Coronary artery (tissue), 2 donors: ENCODE measurements around the gene PIEZO2.

Experiments used
- DNase-seq: peaks from one replicate; pipeline ENCODE4 v3.0.0-alpha.2; 2017; ENCODE audit warnings: low spot score
- H3K27ac ChIP-seq, 2 donors: fragments of 200-600 bp; sonication (generic); one replicate each; pipeline ENCODE4 v1.5.1; 2016 to 2019
- H3K4me3 ChIP-seq: fragments of 200-600 bp; sonication (generic); 2 replicates; pipeline ENCODE4 v1.5.1; 2016; ENCODE audit warnings: mild to moderate bottlenecking, moderate library complexity
- TF ChIP-seq, protein P1 (sequence below): fragments of 200-600 bp; sonication (generic); IDR thresholded peaks from one replicate; pipeline ENCODE4 v1.5.1; 2019; ENCODE audit warnings: antibody characterized with exemption

Gene PIEZO2

DNA sequence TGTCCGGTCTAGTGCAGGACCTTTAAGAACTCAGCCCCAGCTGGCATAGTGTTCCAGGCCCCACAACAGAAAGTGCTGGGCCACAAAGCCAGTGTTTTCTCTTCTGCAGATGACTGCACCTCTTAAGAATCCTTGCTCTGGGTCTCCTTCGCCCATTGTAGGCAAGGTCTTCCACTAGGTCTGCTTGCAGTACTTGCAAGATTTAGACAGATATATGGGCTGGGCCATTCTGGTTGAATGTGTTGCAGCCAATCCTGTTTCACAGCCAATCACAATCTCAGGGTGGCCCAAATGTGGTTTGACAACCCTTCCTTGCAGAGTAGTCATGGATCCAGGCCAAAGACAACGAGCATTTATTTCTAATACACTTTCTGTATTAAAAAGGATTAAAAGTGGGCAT is 13.1 kb upstream of the PIEZO2 start:
- TF ChIP-seq, protein P1, sequence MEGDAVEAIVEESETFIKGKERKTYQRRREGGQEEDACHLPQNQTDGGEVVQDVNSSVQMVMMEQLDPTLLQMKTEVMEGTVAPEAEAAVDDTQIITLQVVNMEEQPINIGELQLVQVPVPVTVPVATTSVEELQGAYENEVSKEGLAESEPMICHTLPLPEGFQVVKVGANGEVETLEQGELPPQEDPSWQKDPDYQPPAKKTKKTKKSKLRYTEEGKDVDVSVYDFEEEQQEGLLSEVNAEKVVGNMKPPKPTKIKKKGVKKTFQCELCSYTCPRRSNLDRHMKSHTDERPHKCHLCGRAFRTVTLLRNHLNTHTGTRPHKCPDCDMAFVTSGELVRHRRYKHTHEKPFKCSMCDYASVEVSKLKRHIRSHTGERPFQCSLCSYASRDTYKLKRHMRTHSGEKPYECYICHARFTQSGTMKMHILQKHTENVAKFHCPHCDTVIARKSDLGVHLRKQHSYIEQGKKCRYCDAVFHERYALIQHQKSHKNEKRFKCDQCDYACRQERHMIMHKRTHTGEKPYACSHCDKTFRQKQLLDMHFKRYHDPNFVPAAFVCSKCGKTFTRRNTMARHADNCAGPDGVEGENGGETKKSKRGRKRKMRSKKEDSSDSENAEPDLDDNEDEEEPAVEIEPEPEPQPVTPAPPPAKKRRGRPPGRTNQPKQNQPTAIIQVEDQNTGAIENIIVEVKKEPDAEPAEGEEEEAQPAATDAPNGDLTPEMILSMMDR: no peak
- Histone ChIP-seq H3K27ac (no peak overlapping the region), H3K4me3 (no peak overlapping the region)
- DNase-seq: no peak

DNA sequence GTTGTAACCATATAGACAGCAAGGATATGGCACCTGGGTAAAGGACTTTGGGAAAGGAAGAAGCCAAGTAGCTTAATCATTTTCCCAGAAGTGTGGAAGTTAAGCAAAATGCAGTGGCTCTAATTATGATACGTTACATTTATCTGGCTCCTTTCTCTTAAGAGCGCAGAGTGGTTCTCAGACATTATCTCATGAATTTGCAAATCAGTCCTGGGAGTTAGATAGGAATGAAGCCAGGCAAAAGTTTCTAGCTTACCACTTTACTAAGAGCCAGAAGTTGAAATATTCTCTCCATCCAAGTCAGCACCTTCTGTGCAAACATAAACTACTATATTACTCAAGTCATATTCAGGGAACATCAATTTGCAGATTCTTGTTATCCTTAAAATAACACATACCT is 10.9 kb upstream of the PIEZO2 start:
- TF ChIP-seq, protein P1: no peak
- no peak for DNase-seq
- Histone ChIP-seq H3K4me3 (no peak overlapping the region), H3K27ac (no peak overlapping the region)

DNA sequence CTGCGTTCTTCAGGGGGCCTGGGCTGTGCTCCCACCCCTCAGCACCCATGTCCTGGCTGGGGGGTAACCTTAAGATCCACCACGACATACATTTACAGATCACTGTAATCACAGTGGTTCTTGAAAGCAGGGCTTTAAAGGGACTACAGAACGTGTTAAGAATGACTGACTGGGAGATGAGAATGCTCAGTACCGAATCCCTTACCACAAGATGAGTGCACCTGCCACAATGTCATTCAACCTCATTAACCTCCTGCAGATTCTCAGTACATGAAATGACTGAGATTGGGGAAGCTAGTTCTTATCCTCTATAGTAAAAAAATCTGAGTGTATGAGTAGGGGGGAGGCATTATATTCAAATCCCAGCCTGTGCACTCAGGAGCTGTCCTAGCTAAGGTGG is 10.5 kb upstream of the PIEZO2 start:
- Histone ChIP-seq H3K27ac (no peak overlapping the region), H3K4me3 (no peak overlapping the region)
- TF ChIP-seq, protein P1: no peak
- no peak for DNase-seq

DNA sequence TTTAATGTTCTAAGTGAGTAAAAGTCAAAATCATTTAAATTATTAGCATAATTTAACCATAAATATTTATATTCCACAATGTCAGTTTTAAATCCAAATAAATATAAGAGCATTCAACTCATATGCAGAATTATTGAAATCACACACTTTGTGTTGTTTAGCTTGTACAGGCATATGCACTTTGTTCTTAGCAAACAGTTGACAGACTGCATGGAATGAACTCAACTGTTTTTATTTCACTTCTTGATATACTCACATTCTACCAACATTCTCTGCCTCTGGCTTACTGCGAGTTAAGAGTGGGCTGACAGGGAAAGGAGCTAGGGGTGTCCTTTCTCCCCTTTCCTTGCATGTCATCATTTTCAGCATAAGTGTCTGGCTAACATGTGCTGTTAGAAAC is 7.6 kb upstream of the PIEZO2 start:
- H3K4me3 ChIP-seq: no peak overlapping the region
- no peak for DNase-seq

DNA sequence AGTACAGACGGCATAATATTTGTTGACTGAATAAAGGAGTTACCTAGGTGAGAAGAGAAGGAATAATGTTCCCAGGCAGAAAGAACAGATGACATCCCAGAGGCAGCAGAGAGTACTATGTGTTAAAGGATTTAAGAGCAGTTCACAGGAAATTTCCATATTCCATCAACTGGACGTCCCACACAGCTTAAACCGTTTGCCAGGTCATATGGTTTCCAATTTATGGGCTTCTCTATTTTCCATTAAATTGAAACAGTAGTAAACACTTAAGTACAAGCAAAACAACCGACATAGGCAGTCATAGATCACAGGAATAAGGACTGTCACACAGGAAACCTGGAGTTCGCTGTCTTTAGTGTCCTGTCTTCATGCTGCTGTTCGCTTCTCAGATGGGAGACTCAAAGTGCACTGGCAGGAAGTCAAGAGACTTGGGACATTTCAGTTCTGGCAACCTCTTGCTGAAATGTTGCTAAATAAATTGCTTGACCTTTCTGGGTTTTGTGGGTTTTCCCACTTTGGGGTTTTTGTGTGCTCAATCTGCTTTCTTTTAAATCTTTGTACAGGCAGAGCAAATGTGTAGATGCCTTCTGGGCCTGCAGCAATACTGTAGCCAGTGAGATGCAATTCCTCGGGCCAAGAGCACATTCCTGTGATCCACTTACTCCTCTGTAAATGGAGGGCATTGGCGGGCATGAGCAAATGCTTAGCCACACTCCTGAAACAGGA is 5.8 kb upstream of the PIEZO2 start:
- no peak overlapping the region for H3K4me3 ChIP-seq
- H3K27ac ChIP-seq: no peak overlapping the region
- no peak for DNase-seq
- TF ChIP-seq, protein P1: no peak

More for the DNA sequence above, 7.6 kb upstream of the PIEZO2 start:
- TF ChIP-seq, protein P1: no peak
- H3K27ac ChIP-seq: no peak overlapping the region

DNA sequence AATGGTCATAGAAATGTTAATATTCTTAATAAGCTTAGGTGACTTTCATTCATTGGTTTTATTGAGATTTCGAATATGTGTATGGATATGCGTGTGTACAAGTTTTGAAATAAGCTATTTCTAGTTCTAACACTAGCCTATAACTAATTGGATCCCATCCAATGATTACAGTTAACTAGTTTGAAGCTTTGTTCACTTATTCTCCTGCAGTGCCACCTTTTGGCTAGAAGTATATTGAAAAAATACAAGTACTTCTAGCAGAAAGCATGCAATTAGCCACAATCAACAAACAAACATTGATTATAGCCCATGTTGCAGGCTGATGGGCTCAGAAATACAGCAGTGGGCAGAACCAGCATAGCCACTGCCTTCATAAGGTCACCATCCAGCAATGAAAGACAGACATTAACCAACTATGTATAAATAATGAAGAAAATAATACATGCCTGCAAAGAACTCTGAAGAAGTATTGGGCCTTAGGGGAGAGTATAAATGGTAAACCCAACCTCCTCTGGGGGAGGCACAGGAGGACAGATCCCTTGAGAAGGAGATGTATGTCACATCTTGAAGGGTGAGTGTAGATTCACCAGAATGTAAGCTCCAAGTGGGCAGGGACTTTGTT is 5.1 kb upstream of the PIEZO2 start:
- no peak overlapping the region for H3K4me3 ChIP-seq
- no peak for DNase-seq
- TF ChIP-seq, protein P1: no peak
- no peak overlapping the region for H3K27ac ChIP-seq

DNA sequence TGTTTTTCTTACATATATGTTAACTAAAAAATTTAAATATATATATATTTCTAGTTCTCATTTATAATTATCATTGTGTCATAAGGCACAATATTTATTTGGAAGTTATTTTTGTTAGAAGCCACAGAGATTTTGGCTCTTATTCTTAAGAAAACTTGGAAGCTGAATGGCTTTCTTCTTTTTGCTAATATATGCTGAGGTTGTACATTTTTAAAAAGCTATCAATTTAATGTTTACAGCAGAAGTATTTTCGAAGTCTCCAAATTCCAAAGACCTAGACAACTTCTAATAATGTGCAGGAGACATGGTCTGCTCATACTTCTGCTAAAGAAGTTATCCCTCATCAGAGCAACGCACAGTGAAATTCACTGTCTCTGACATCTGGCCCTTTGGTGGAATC is 3.7 kb upstream of the PIEZO2 start:
- DNase-seq: no peak

More for the DNA sequence above, 3.7 kb upstream of the PIEZO2 start:
- Histone ChIP-seq H3K27ac (no peak overlapping the region), H3K4me3 (no peak overlapping the region)
- TF ChIP-seq, protein P1: no peak
